ENCODE results near the gene PFKFB2. TPM values are rescaled to one million over a fixed set of nuclear protein-coding genes. Genes with fewer than 3 reads are reported as not detected.

PFKFB2 gene
- total and polyA plus RNA-seq, 2 of the 8 experiments (the other 6 are each of a cell fraction or from before 2014, with no cell fraction given): 6.7 to 19.1 TPM

- TF ChIP-seq CHD7 (IDR thresholded peaks at IDR 0.05; ENCODE audit: insufficient replicate concordance, low read length) (no peak), ASH2L (IDR thresholded peaks at IDR 0.05; ENCODE audit: low read length) (no peak), RAD21 (IDR thresholded peaks at IDR 0.05 in 1 of 2, conservative IDR thresholded peaks at IDR 0.05 in 1 of 2; ENCODE audit: low read depth in 2 of 2, low read length in 2 of 2) (no peak), ATF3 (IDR thresholded peaks at IDR 0.05; ENCODE audit: insufficient read depth, low read depth, low read length) (no peak), SP2 (IDR thresholded peaks at IDR 0.05; ENCODE audit: low read length) (no peak), TEAD4 (IDR thresholded peaks at IDR 0.05; ENCODE audit: low read depth, low read length) (no peak)
Observed at GRCh38 chr1:207020065-207020708, 32.9 kb upstream of the PFKFB2 start (continued).

All from H1 (cell line).